Erythroblast (primary cell): ENCODE data around the gene UCHL5.

ENCODE experiments used
- GATA1 ChIP-seq: IDR thresholded peaks from 2 replicates; pipeline ENCODE4 v1.6.1; 2011; ENCODE audit warnings: low read depth, mild to moderate bottlenecking, control low read depth, low read length, moderate library complexity
- POLR2A ChIP-seq: IDR thresholded peaks from 2 replicates; pipeline ENCODE4 v1.6.1; 2011; ENCODE audit warnings: mild to moderate bottlenecking, low read length

GRCh38 chr1:193040011-193040410 is 19.1 kb downstream of the UCHL5 start:
- TF ChIP-seq POLR2A: no peak
- TF ChIP-seq GATA1: no peak
